ENCODE results near the gene RNF126.
"Not testable (repeated sequence)": the region's sequence is repeated elsewhere in the genome, so short reads cannot be mapped to it uniquely, and the experiment has no call there.

Gene RNF126

GRCh38 chr19:662962-663681, at the start of gene RNF126:
Gene RNF126, minus strand, starts transcription at chr19:663214. Its CDS starts 93 bp downstream, at chr19:663121.
- DNase-seq = peak; percentile 92

- no peak for DNase-seq
These were observed 48.2 kb upstream of the RNF126 start for GRCh38 chr19:711254-711653.

GRCh38 chr19:710767-711166, 47.8 kb upstream of the RNF126 start:
- no peak for DNase-seq

- no peak for DNase-seq
These were observed 47.1 kb upstream of the RNF126 start for GRCh38 chr19:709965-710571.

GRCh38 chr19:709196-709964, 46.4 kb upstream of the RNF126 start:
- no peak for DNase-seq

GRCh38 chr19:708154-709143, 45.4 kb upstream of the RNF126 start, which contains the start of gene PALM:
Gene PALM, plus strand, starts transcription at chr19:708935. Its CDS starts 212 bp downstream, at chr19:709147.
- DNase-seq = no peak

GRCh38 chr19:704447-704741, 41.4 kb upstream of the RNF126 start:
- DNase-seq = no peak

- DNase-seq = no peak
These were observed 40.8 kb upstream of the RNF126 start for GRCh38 chr19:703651-704446.

GRCh38 chr19:703329-703650, 40.3 kb upstream of the RNF126 start:
- no peak for DNase-seq

- DNase-seq = not testable (repeated sequence)
These were observed 39.8 kb upstream of the RNF126 start for GRCh38 chr19:702847-703246.

GRCh38 chr19:699885-700284, 36.9 kb upstream of the RNF126 start:
- DNase-seq = not testable (repeated sequence)

GRCh38 chr19:698529-698928, 35.5 kb upstream of the RNF126 start:
- not testable (repeated sequence) for DNase-seq

GRCh38 chr19:695352-695949, 32.4 kb upstream of the RNF126 start, which contains the start of gene PRSS57:
Gene PRSS57, minus strand, starts transcription at chr19:695452. Its CDS starts 22 bp downstream, at chr19:695430.
- no peak for DNase-seq

GRCh38 chr19:694481-695351, 31.7 kb upstream of the RNF126 start:
- no peak for DNase-seq

GRCh38 chr19:690203-690602, 27.2 kb upstream of the RNF126 start:
- no peak for DNase-seq

- no peak for DNase-seq
These were observed 26.0 kb upstream of the RNF126 start for GRCh38 chr19:688992-689391.

- DNase-seq = no peak
These were observed 25.2 kb upstream of the RNF126 start for GRCh38 chr19:688214-688613.

GRCh38 chr19:687569-688166, 24.7 kb upstream of the RNF126 start:
- no peak for DNase-seq

GRCh38 chr19:686589-687297, 23.7 kb upstream of the RNF126 start:
- DNase-seq = no peak

Measured in NCI-H1092 treated with DMSO at 0.1 percent for 48 hours (cell line).